Brain microvascular endothelial cell (primary cell): ENCODE measurements around the gene COX5B.

Source experiments
- DNase-seq: peaks from one replicate; pipeline ENCODE4 v3.0.0-alpha.2; 2020
- H3K27ac ChIP-seq: fragments of 250-450 bp; sonication (Bioruptor Pico); 2 replicates; pipeline ENCODE4 v1.5.1; 2020; ENCODE audit warnings: mild to moderate bottlenecking, moderate library complexity
- H3K27me3 ChIP-seq: fragments of 250-450 bp; sonication (Bioruptor Pico); replicated peaks from 2 replicates; pipeline ENCODE4 v1.5.1; 2020; ENCODE audit warnings: mild to moderate bottlenecking
- H3K36me3 ChIP-seq: fragments of 250-450 bp; sonication (Bioruptor Pico); replicated peaks from 2 replicates; pipeline ENCODE4 v1.5.1; 2020; ENCODE audit warnings: mild to moderate bottlenecking
- H3K4me3 ChIP-seq: 2 replicates; pipeline ENCODE4 v1.5.1; 2011; ENCODE audit warnings: low read depth, mild to moderate bottlenecking, control low read depth, low read length, moderate library complexity
- CTCF ChIP-seq: IDR thresholded peaks from 2 replicates; pipeline ENCODE4 v1.5.1; 2011; ENCODE audit warnings: low read depth, mild to moderate bottlenecking, moderate library complexity, low read length, control low read depth, inconsistent platforms; ENCODE audit errors: missing control alignments
- in situ Hi-C: cut with HindIII; loops from 2 replicates; pipeline ENCODE4 v1.10.0; 2017; ENCODE audit warnings: low sequenced_read_pairs, low pct_ligation_motif_present

The COX5B gene

DNA sequence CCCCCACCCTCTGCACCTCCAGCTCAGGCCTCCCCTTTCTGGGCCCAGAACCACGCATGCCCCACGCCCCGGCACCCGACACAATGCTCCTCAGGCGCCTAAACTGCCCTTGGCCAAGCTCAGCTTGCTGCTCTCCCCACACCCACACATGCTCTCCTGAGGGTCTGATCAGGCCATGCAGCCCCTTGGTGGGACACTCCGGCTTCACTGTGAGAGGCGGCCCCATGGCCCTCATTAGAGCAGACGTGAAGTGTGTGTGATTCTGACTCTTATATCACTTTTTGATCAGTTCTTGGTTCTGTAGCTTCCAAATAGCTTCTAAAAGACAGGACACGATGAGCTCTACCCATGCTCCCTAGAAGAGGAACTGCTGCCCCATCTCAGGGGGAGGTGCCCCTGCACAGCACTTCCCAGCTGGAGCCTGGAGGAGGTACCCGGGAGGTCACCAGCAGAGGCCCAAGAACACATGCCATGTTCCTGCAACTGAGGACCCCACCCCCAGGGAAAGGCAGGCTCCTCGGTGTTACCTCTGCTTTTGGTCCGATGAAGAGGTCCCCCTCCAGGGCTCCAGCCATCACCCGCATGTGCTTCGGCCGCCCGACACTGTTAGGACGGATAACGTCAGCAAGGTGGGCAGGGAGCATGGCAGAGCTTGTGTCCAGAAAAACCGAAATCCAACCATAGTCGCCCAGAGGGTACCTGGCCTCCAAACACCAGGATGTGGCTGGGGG, 14.3 kb downstream of the COX5B start:
- DNase-seq: no peak
- Histone ChIP-seq H3K4me3 (no peak overlapping the region), H3K27me3 (no peaks in the 10 kb centered on the region), H3K36me3 (peaks cover 26% of the 10 kb centered on the region), H3K27ac (no peak overlapping the region)
- TF ChIP-seq CTCF: no peak
- in situ Hi-C loops: no loop called here

DNA sequence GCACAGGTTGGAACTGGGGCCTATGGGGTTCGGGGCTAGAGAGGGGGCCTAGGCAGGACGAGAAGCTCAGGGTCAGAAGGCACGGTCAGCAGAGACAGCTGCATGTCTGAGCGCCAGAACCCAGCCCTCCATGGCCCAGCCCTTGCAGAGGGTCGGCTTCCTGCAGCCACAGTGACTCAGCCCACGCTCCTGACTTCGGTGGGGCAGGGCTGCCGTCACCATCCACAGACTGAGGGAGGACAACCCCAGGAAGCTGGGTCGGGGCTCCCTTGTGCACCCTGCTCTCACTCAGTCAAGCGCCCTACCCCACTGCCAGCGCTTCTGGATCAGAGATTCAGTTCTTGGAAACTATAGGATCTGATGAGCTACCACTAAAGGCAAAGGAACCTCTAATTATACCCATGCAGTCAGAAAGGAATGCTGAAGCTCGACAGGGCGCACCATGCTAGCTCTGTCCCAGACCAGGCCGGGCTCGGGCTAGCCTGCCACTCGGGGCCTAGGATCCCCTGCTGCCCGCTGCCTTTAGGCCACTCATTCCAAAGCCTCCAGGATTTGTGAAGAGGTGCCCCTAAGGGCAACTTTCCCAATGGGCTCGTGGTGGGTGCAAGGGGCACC, 15.0 kb downstream of the COX5B start:
- H3K36me3 ChIP-seq: peaks cover 26% of the 10 kb centered on the region
- in situ Hi-C loops: no loop called here
- no peaks in the 10 kb centered on the region for H3K27me3 ChIP-seq
- TF ChIP-seq CTCF: no peak
- H3K4me3 ChIP-seq: no peak overlapping the region
- H3K27ac ChIP-seq: peak overlapping the region; percentile 1
- peak; percentile 45 for DNase-seq

GRCh38 chr2:97661927-97662326, 16.1 kb downstream of the COX5B start:
- in situ Hi-C loops: no loop called here
- no peak for TF ChIP-seq CTCF
- no peak for DNase-seq
- peak overlapping the region; percentile 10 for H3K27ac ChIP-seq
- H3K27me3 ChIP-seq: no peaks in the 10 kb centered on the region
- no peak overlapping the region for H3K4me3 ChIP-seq
- H3K36me3 ChIP-seq: peaks cover 19% of the 10 kb centered on the region

- no peaks in the 10 kb centered on the region for H3K27me3 ChIP-seq
- peak overlapping the region; percentile 90 for H3K27ac ChIP-seq
- H3K4me3 ChIP-seq: peak overlapping the region; percentile 78
- peak; percentile 4 for TF ChIP-seq CTCF
- peaks cover 14% of the 10 kb centered on the region for H3K36me3 ChIP-seq
- in situ Hi-C loops: no loop called here
- DNase-seq: no peak
Measured at GRCh38 chr2:97662386-97662894, 16.6 kb downstream of the COX5B start.

DNA sequence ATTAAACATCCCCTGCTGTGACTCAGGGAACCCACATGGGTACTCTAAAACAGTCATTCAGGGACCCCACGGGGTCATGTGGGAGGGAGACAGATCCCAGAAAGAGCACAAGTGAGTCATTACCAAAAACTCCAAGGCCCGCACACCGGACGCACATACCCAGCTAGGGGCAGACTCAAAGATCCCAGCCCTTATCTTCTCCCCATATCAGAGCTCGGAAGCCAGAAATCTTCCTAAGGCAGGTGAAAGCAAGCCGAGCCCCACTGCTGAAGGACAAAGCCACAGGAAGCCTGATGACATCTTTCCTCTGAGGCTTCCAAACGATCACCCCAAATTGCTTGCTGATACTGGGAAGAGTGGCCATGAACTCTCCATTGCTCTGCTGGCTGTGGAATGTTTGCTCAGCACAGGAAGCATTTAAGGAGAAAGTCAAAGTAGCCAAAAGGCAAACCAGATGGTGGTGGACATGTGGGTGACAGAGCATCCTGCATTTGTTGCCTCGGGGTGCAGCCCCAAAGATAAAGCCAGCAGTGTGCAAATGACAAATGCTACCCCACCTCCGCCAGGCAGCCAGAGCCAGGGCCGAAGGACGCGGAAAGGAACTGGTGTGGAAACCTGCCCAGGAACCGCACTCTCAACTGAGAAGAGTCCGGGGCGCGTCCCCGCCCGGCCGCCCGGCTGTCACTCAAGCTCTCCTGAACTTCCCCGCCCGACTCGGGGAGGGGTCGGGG, 17.2 kb downstream of the COX5B start:
- H3K27ac ChIP-seq: peak overlapping the region; percentile 90
- H3K4me3 ChIP-seq: peak overlapping the region; percentile 78
- no peak for TF ChIP-seq CTCF
- peak; percentile 90 for DNase-seq
- H3K36me3 ChIP-seq: peaks cover 9% of the 10 kb centered on the region
- H3K27me3 ChIP-seq: no peaks in the 10 kb centered on the region
- in situ Hi-C loops: no loop called here
